PC-3 (cell line): ENCODE data around the gene SPINDOC. TPM values are rescaled to one million over a fixed set of nuclear protein-coding genes. Genes with fewer than 3 reads are reported as not detected.

Source experiments
- ATAC-seq: fragments of 200-7000 bp; cut with Tn5 transposase; 2 replicates; pipeline ENCODE4 v1.9.1; 2020; ENCODE audit warnings: mild to moderate bottlenecking, moderate library complexity
- Bru-seq: library from RNA; stranded (reverse); fragments of 400-500 nt; gene quantifications from one replicate; lab custom pipeline; 2021; lab: Mats Ljungman, UMichigan
- BruChase-seq, 2 experiments: library from RNA; stranded (reverse); fragments of 400-500 nt; gene quantifications; one replicate each; lab custom pipeline; 2021; lab: Mats Ljungman, UMichigan
- BruUV-seq: library from RNA; stranded (reverse); fragments of 400-500 nt; replicated peaks from 2 replicates; lab custom pipeline; 2021; lab: Mats Ljungman, UMichigan
- CTCF ChIA-PET: fragments of 300-600 bp; sonication (Branson Sonifier 250); formaldehyde crosslinking; loops from one replicate; lab custom pipeline; 2022; ENCODE audit warnings: antibody characterized with exemption; lab: Charles Lee
- POLR2A ChIA-PET: fragments of 300-600 bp; sonication (Branson Sonifier 250); formaldehyde crosslinking; loops from one replicate; lab custom pipeline; 2022; ENCODE audit warnings: antibody characterized with exemption; ENCODE audit not compliant: unreplicated experiment; lab: Charles Lee
- DNase-seq: peaks from one replicate; pipeline ENCODE4 v3.0.0-alpha.2; 2015
- H2AFZ ChIP-seq: fragments of 300-600 bp; sonication (generic); 2 replicates; pipeline ENCODE4 v1.6.0; 2016; ENCODE audit warnings: antibody characterized with exemption, low read length
- H3F3A ChIP-seq: fragments of 300-600 bp; sonication (generic); one replicate; pipeline ENCODE4 v1.6.0; 2017; ENCODE audit warnings: antibody characterized with exemption, low read length, control low read depth, mild to moderate bottlenecking; ENCODE audit not compliant: unreplicated experiment
- H3K27ac ChIP-seq: fragments of 300-600 bp; sonication (generic); 2 replicates; pipeline ENCODE4 v1.5.1; 2016; ENCODE audit warnings: mild to moderate bottlenecking, low read length
- H3K27me3 ChIP-seq: fragments of 300-600 bp; sonication (generic); 2 replicates; pipeline ENCODE4 v1.6.1; 2016; ENCODE audit warnings: low read length, mixed read lengths
- H3K36me3 ChIP-seq: fragments of 300-600 bp; sonication (generic); 2 replicates; pipeline ENCODE4 v1.6.1; 2016; ENCODE audit warnings: low read depth, mixed run types, low read length, mixed read lengths
- H3K4me1 ChIP-seq: fragments of 300-600 bp; sonication (generic); 2 replicates; pipeline ENCODE4 v1.5.1; 2016; ENCODE audit warnings: low read length; ENCODE audit not compliant: insufficient read depth
- H3K4me2 ChIP-seq: fragments of 300-600 bp; sonication (generic); 2 replicates; pipeline ENCODE4 v1.6.0; 2016; ENCODE audit warnings: low read length
- H3K4me3 ChIP-seq: fragments of 300-600 bp; sonication (generic); 2 replicates; pipeline ENCODE4 v1.5.1; 2016; ENCODE audit warnings: mild to moderate bottlenecking, low read length, mixed read lengths
- H3K79me2 ChIP-seq: fragments of 300-600 bp; sonication (generic); 2 replicates; pipeline ENCODE4 v1.6.1; 2017; ENCODE audit warnings: low read length, mixed read lengths
- H3K9ac ChIP-seq: fragments of 300-600 bp; sonication (generic); 2 replicates; pipeline ENCODE4 v1.6.0; 2016; ENCODE audit warnings: mild to moderate bottlenecking, low read length
- H3K9me2 ChIP-seq: fragments of 300-600 bp; sonication (generic); replicated peaks from 2 replicates; pipeline ENCODE4 v1.6.1; 2016; ENCODE audit warnings: mixed run types, low read length, mixed read lengths
- H3K9me3 ChIP-seq: fragments of 300-600 bp; sonication (generic); 2 replicates; pipeline ENCODE4 v1.6.1; 2016; ENCODE audit warnings: low read length, mixed read lengths
- H4K20me1 ChIP-seq: fragments of 300-600 bp; sonication (generic); 2 replicates; pipeline ENCODE4 v1.6.1; 2016; ENCODE audit warnings: low read length, mixed read lengths
- EZH2 ChIP-seq: fragments of 300-600 bp; sonication (generic); IDR thresholded peaks from one replicate; pipeline ENCODE4 v1.6.1; 2017; ENCODE audit warnings: antibody characterized with exemption, mild to moderate bottlenecking, low read length; ENCODE audit not compliant: unreplicated experiment
- EZH2phosphoT487 ChIP-seq: fragments of 300-600 bp; sonication (generic); IDR thresholded peaks from 2 replicates; pipeline ENCODE4 v1.6.1; 2018; ENCODE audit warnings: mild to moderate bottlenecking, antibody characterized with exemption, low read length, borderline replicate concordance
- intact Hi-C: fragments of 100-400 bp; cut with micrococcal nuclease; formaldehyde crosslinking; loops from 2 replicates; pipeline ENCODE4 v1.9.0; 2023
- long read RNA-seq: library from polyadenylated mRNA; unstranded; transcript quantifications from one replicate; pipeline ENCODE4 v2.0.0, GENCODE V29; 2021; ENCODE audit not compliant: unreplicated experiment
- total RNA-seq: library from RNA; depleted of rRNA; stranded (reverse); fragments of >200 nt; gene quantifications from 2 replicates; pipeline ENCODE4 v1.2.3, GENCODE V29; 2014; rRNA removed
- TF ChIP-seq, protein P1 (sequence below): fragments of 300-600 bp; sonication (generic); conservative IDR thresholded peaks from 2 replicates; pipeline ENCODE4 v1.5.1; 2017; ENCODE audit warnings: antibody characterized with exemption, low read depth, mild to moderate bottlenecking, low read length

The SPINDOC gene, protein sequence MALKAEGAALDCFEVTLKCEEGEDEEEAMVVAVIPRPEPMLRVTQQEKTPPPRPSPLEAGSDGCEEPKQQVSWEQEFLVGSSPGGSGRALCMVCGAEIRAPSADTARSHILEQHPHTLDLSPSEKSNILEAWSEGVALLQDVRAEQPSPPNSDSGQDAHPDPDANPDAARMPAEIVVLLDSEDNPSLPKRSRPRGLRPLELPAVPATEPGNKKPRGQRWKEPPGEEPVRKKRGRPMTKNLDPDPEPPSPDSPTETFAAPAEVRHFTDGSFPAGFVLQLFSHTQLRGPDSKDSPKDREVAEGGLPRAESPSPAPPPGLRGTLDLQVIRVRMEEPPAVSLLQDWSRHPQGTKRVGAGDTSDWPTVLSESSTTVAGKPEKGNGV
- total RNA-seq: 61.5 and 67.2 TPM in 2 replicates
- Bru-seq, nascent RNA: percentile 67 among the genes with signal in this experiment
- BruChase-seq, experiment 1, labeled RNA remaining after a 6-hour chase: percentile 82 among the genes with signal in this experiment
- BruChase-seq, experiment 2, labeled RNA remaining after a 2-hour chase: percentile 78 among the genes with signal in this experiment
- long read RNA-seq, partial matches to known transcripts: 0 of 17 reads
- long read RNA-seq, other reads (novel, unspliced or antisense): 15 of 17 reads

DNA sequence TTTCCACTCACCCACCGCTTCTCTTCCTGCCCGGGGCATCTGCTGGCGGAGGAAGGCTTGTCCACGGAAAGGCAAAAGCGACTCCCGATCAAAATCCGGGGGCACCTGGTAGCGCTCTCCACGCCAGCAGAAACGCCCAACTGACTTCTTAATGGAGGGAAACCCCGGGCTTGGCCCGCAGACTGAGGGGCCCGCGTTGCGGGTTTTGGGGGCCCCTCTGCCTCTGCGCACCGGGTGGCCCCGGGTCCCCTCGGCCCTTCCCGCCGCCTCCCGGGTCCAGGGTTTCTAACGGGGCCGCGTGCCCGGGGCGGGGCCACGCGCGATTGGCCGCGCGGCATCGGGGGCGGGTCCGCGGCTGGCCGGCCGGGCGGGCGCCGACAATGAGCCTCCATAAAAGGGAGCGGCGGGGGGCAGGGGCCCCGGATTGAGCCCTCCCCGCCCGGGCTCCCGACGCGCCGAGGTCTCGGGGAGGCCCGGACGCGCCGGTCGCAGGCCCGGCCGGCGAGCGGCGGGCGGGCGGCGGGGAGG, at the start of gene SPINDOC:
Gene SPINDOC (plus strand): TSS at position 422 of the 528 bp plus-strand sequence. CDS start 231 bp downstream, outside the sequence.
- H3K27ac ChIP-seq: no peak within 1 kb of the TSS; the same call in 1 of the 2 replicates
- no TSS peak for BruUV-seq
- peaks cover 17% of the 10 kb centered on the region for H3K4me1 ChIP-seq
- DNase-seq (peak; percentile 78), ATAC-seq (peak; percentile 88)
- H3K79me2 ChIP-seq: peaks cover 45% of the 10 kb centered on the region
- TF ChIP-seq EZH2phosphoT487 (no peak), EZH2 (no peak)
- TF ChIP-seq, protein P1, sequence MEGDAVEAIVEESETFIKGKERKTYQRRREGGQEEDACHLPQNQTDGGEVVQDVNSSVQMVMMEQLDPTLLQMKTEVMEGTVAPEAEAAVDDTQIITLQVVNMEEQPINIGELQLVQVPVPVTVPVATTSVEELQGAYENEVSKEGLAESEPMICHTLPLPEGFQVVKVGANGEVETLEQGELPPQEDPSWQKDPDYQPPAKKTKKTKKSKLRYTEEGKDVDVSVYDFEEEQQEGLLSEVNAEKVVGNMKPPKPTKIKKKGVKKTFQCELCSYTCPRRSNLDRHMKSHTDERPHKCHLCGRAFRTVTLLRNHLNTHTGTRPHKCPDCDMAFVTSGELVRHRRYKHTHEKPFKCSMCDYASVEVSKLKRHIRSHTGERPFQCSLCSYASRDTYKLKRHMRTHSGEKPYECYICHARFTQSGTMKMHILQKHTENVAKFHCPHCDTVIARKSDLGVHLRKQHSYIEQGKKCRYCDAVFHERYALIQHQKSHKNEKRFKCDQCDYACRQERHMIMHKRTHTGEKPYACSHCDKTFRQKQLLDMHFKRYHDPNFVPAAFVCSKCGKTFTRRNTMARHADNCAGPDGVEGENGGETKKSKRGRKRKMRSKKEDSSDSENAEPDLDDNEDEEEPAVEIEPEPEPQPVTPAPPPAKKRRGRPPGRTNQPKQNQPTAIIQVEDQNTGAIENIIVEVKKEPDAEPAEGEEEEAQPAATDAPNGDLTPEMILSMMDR: no peak
- H3K36me3 ChIP-seq: peaks cover 15% of the 10 kb centered on the region
- H3K4me3 ChIP-seq: peak within 1 kb of the TSS; percentile 96
- H3K9me3 ChIP-seq: no peaks in the 10 kb centered on the region
- intact Hi-C loops: no loop called here
- CTCF ChIA-PET: no interaction called here
- H4K20me1 ChIP-seq: peaks cover 36% of the 10 kb centered on the region
- no peaks in the 10 kb centered on the region for H3K9me2 ChIP-seq
- H3K27me3 ChIP-seq: no peaks in the 10 kb centered on the region
- peak within 1 kb of the TSS; percentile 83 for H3K9ac ChIP-seq
- H3K4me2 ChIP-seq: peak within 1 kb of the TSS; percentile 86
- no peaks in the 10 kb centered on the region for H3F3A ChIP-seq
- POLR2A ChIA-PET: no interaction called here
- peak within 1 kb of the TSS; percentile 97 for H2AFZ ChIP-seq

DNA sequence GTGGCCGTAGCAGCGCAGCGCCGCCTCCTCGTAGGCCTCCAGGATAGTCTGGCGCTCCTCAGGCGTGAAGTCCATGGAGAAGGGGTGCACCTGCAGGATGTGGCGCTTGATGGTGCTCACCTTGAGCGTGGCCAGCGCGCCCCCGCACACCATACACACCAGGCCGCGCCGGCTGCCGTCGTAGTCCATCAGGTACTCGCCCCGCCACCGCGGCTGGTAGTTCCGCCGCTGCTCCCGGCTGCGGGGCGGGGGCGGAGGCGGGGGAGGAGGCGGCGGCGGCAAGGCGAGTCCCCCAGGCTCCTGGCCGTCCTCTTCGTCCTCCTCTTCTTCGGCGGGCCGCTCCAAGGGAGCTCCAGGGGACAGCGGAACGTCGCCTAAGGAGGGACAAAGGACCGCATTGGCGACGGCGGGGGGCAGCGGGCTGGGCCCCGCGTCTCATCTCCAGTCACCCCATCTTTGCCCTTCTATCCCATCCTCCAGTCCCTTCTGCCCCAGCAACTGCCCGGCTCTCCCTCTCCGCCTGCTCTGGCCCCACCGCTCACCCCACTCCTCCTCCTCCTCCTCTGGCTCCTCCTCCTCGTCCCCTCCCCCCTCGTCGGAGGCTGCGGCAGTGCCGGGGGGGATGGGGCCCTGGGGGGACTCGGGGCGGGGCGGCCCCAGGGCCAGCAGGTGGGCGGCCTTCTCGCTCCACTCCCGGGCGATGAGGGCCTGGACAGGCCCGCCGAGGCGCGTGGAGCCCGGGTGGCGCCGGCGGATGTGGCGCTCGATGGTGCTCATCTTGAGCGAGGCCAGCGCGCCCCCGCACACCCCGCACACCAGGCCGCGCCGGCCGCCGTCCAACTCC, 49.5 kb upstream of the SPINDOC start:
- Histone ChIP-seq H3K27me3 (no peaks in the 10 kb centered on the region), H3K4me3 (no peak overlapping the region), H3K27ac (no peak overlapping the region), H3K9ac (no peak overlapping the region), H3K36me3 (peaks cover 4% of the 10 kb centered on the region; the same call in 1 of the 2 replicates), H2AFZ (no peak overlapping the region), H3K9me3 (no peaks in the 10 kb centered on the region), H3K9me2 (no peaks in the 10 kb centered on the region), H3K79me2 (peaks cover 21% of the 10 kb centered on the region), H3F3A (no peaks in the 10 kb centered on the region), H3K4me1 (peaks cover 9% of the 10 kb centered on the region; the same call in 1 of the 2 replicates), H4K20me1 (peaks cover 13% of the 10 kb centered on the region), H3K4me2 (peak overlapping the region; percentile 75; the same call in 1 of the 2 replicates)
- BruUV-seq: no TSS peak
- DNase-seq (no peak), ATAC-seq (no peak)
- ChIA-PET POLR2A (no interaction called here), CTCF (no interaction called here)
- intact Hi-C loops: loop anchor here (10.0 kb wide), 1 partner anchor 381 kb away; no protein-coding TSS in a partner anchor
- TF ChIP-seq, protein P1: no peak
- no peak for TF ChIP-seq EZH2phosphoT487
- TF ChIP-seq EZH2: no peak
